Astrocyte (in vitro differentiated cells and primary cell): ENCODE results near the gene ADIPOR1. TPM values are rescaled to one million over a fixed set of nuclear protein-coding genes. Genes with fewer than 3 reads are reported as not detected.

ENCODE experiments used
- DNase-seq: peaks from one replicate; pipeline ENCODE4 v3.0.0-alpha.2; 2010; ENCODE audit warnings: low read depth
- FAIRE-seq: peaks from 2 replicates; lab custom pipeline; 2011; peaks lifted over from hg19 to GRCh38; lab: Jason Lieb, UNC
- H2AFZ ChIP-seq: 2 replicates; pipeline ENCODE4 v1.6.0; 2012; ENCODE audit warnings: low read depth, low read length, inconsistent platforms
- H3K27ac ChIP-seq: 2 replicates; pipeline ENCODE4 v1.5.1; 2011; ENCODE audit warnings: low read depth, low read length, inconsistent platforms
- H3K27me3 ChIP-seq: 2 replicates; pipeline ENCODE4 v1.6.0; 2011; ENCODE audit warnings: low read length, inconsistent platforms; ENCODE audit not compliant: insufficient read depth
- H3K36me3 ChIP-seq: 2 replicates; pipeline ENCODE4 v1.5.1; 2011; ENCODE audit warnings: low read length, inconsistent platforms; ENCODE audit not compliant: insufficient read depth
- H3K4me1 ChIP-seq: 2 replicates; pipeline ENCODE4 v1.5.1; 2011; ENCODE audit warnings: low read length, inconsistent platforms; ENCODE audit not compliant: insufficient read depth
- H3K4me2 ChIP-seq: 2 replicates; pipeline ENCODE4 v1.6.0; 2012; ENCODE audit warnings: low read length, inconsistent platforms
- H3K4me3 ChIP-seq: 2 replicates; pipeline ENCODE4 v1.5.1; 2011; ENCODE audit warnings: low read depth, mild to moderate bottlenecking, low read length, inconsistent platforms; ENCODE audit not compliant: insufficient read depth
- H3K79me2 ChIP-seq: 2 replicates; pipeline ENCODE4 v1.6.0; 2012; ENCODE audit warnings: mild to moderate bottlenecking, low read length, inconsistent platforms; ENCODE audit not compliant: insufficient read depth
- H3K9ac ChIP-seq: 2 replicates; pipeline ENCODE4 v1.6.0; 2012; ENCODE audit warnings: mild to moderate bottlenecking, low read length, inconsistent platforms
- H3K9me3 ChIP-seq: 2 replicates; pipeline ENCODE4 v1.5.1; 2012; ENCODE audit warnings: low read depth, mild to moderate bottlenecking, low read length, inconsistent platforms; ENCODE audit not compliant: insufficient read depth
- H4K20me1 ChIP-seq: 2 replicates; pipeline ENCODE4 v1.6.0; 2012; ENCODE audit warnings: low read length, inconsistent platforms; ENCODE audit not compliant: insufficient read depth
- H3K27ac Mint-ChIP-seq: one replicate; pipeline ENCODE4 v1.8.0; 2021; ENCODE audit warnings: mild to moderate bottlenecking, mixed read lengths; ENCODE audit not compliant: unreplicated experiment
- H3K27me3 Mint-ChIP-seq: one replicate; pipeline ENCODE4 v1.8.0; 2021; ENCODE audit warnings: low read depth, mixed read lengths; ENCODE audit not compliant: unreplicated experiment
- H3K36me3 Mint-ChIP-seq: one replicate; pipeline ENCODE4 v1.8.0; 2021; ENCODE audit warnings: low read depth, mixed read lengths; ENCODE audit not compliant: unreplicated experiment
- H3K4me1 Mint-ChIP-seq: one replicate; pipeline ENCODE4 v1.8.0; 2021; ENCODE audit warnings: low read depth, mixed read lengths; ENCODE audit not compliant: unreplicated experiment
- H3K4me3 Mint-ChIP-seq: one replicate; pipeline ENCODE4 v1.8.0; 2021; ENCODE audit warnings: mild to moderate bottlenecking, moderate library complexity, mixed read lengths; ENCODE audit not compliant: unreplicated experiment
- H3K9me3 Mint-ChIP-seq: one replicate; pipeline ENCODE4 v1.8.0; 2021; ENCODE audit warnings: mild to moderate bottlenecking, mixed read lengths; ENCODE audit not compliant: unreplicated experiment
- EZH2 ChIP-seq: IDR thresholded peaks from 2 replicates; pipeline ENCODE4 v1.6.1; 2012; ENCODE audit warnings: mild to moderate bottlenecking, low read length, inconsistent platforms; ENCODE audit not compliant: insufficient read depth
- total RNA-seq: library from RNA; stranded (reverse); gene quantifications from 2 replicates; pipeline ENCODE4 v1.2.1, GENCODE V29; 2021
- TF ChIP-seq, protein P1 (sequence below): IDR thresholded peaks from 2 replicates; pipeline ENCODE4 v1.5.1; 2011; ENCODE audit warnings: low read depth, mild to moderate bottlenecking, inconsistent platforms, low read length, moderate library complexity; ENCODE audit not compliant: insufficient read depth

ADIPOR1 gene
- total RNA-seq, 1 donor from 2014 or later: 73.0 TPM

DNA sequence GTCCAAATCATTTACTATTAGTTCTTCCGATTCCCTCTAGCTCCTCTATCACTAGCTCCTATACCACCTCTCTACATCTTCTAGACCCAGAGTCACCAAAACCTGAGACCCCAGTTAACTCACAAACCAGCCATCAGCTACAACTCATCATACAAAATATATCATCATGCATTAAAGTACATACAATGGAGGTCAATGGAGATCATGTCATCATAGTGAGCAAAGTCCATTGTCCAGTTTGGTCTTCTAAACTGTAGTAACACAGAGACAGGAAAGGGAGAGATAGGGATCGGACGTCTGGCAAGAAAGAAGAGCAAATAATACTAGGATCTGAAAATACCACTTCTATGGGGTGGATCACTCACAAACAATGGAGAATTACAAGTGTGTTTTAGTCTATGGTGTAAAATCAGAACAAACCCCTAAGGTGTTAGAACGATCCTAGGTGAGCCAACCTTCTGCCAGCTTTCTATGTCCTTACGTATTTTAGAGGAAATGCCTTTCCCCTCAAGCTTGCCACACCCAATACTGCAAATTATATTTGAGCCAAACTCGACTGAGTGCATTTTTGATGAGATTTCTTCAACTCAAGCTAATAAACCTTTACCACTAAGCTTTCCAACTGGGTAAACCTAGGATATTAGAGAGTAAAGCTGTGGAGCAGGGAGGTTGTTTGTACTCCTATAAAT is 3.9 kb downstream of the ADIPOR1 start:
- H3K36me3 Mint-ChIP-seq: no peaks in the 10 kb centered on the region

DNA sequence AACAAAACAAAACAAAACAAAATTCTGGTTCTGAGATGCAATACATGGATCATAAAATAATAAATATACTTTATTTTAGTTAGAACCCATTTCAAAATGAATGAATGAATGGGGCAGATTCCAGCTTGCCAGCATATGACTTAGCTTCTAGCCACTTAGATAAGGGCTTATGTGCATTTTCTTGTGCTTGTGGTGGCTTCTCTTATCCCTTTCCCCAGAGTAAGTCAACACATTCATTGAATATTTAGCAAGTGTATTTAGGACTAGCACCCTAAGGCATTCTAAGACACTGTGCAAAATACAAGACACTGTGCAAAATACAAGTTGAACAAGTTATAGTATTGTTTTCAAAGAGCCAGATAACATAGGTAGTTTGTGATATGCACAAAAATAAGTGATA is 4.7 kb downstream of the ADIPOR1 start:
- Histone ChIP-seq H2AFZ (no peak overlapping the region), H3K9ac (no peak overlapping the region), H3K4me2 (no peak overlapping the region), H3K27me3 (no peaks in the 10 kb centered on the region), H3K36me3 (no peaks in the 10 kb centered on the region), H3K27ac (no peak overlapping the region), H3K79me2 (peaks cover 76% of the 10 kb centered on the region), H3K4me1 (peaks cover 8% of the 10 kb centered on the region), H4K20me1 (peaks cover 70% of the 10 kb centered on the region), H3K9me3 (no peaks in the 10 kb centered on the region), H3K4me3 (no peak overlapping the region)
- Mint-ChIP-seq H3K4me3 (no peak overlapping the region), H3K4me1 (peaks cover 14% of the 10 kb centered on the region), H3K36me3 (no peaks in the 10 kb centered on the region), H3K9me3 (no peaks in the 10 kb centered on the region), H3K27me3 (no peaks in the 10 kb centered on the region), H3K27ac (no peak overlapping the region)
- DNase-seq (no peak), FAIRE-seq (no peak)
- TF ChIP-seq, protein P1, sequence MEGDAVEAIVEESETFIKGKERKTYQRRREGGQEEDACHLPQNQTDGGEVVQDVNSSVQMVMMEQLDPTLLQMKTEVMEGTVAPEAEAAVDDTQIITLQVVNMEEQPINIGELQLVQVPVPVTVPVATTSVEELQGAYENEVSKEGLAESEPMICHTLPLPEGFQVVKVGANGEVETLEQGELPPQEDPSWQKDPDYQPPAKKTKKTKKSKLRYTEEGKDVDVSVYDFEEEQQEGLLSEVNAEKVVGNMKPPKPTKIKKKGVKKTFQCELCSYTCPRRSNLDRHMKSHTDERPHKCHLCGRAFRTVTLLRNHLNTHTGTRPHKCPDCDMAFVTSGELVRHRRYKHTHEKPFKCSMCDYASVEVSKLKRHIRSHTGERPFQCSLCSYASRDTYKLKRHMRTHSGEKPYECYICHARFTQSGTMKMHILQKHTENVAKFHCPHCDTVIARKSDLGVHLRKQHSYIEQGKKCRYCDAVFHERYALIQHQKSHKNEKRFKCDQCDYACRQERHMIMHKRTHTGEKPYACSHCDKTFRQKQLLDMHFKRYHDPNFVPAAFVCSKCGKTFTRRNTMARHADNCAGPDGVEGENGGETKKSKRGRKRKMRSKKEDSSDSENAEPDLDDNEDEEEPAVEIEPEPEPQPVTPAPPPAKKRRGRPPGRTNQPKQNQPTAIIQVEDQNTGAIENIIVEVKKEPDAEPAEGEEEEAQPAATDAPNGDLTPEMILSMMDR: no peak
- no peak for TF ChIP-seq EZH2

More for the DNA sequence above, 3.9 kb downstream of the ADIPOR1 start:
- no peaks in the 10 kb centered on the region for H3K36me3 ChIP-seq
- no peak overlapping the region for H3K27ac ChIP-seq
- Mint-ChIP-seq H3K9me3 (no peaks in the 10 kb centered on the region), H3K27ac (no peak overlapping the region), H3K4me3 (no peak overlapping the region), H3K4me1 (peaks cover 21% of the 10 kb centered on the region), H3K27me3 (no peaks in the 10 kb centered on the region)
- no peak for DNase-seq
- FAIRE-seq: no peak
- no peak overlapping the region for H3K4me3 ChIP-seq
- peaks cover 76% of the 10 kb centered on the region for H3K79me2 ChIP-seq
- no peak overlapping the region for H2AFZ ChIP-seq
- H4K20me1 ChIP-seq: peaks cover 70% of the 10 kb centered on the region
- H3K9me3 ChIP-seq: no peaks in the 10 kb centered on the region
- H3K27me3 ChIP-seq: no peaks in the 10 kb centered on the region
- TF ChIP-seq, protein P1: no peak
- no peak for TF ChIP-seq EZH2
- peaks cover 16% of the 10 kb centered on the region for H3K4me1 ChIP-seq
- no peak overlapping the region for H3K4me2 ChIP-seq
- no peak overlapping the region for H3K9ac ChIP-seq

DNA sequence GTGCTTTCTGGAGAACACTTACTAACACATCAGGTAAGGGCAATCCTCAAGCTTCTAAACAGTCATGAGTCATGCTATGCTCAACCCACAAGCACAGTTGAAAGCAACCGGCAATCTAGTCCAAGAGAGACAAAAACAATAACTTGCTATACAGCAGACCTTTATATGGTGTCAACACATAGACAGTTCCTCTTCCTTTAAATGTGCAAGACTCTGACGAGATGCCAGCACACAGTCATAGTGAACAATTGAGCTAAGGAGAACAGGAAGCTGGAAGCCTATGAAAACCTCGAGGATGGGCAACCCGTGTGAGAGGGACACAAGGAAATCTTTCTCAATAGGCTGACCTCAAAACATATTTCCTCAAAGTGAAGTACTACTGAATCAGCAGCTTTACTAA is 5.3 kb downstream of the ADIPOR1 start:
- Mint-ChIP-seq H3K27ac (no peak overlapping the region), H3K9me3 (no peaks in the 10 kb centered on the region), H3K4me1 (peaks cover 14% of the 10 kb centered on the region), H3K36me3 (no peaks in the 10 kb centered on the region), H3K27me3 (no peaks in the 10 kb centered on the region), H3K4me3 (no peak overlapping the region)
- H3K4me3 ChIP-seq: no peak overlapping the region
- TF ChIP-seq, protein P1: no peak
- no peak for TF ChIP-seq EZH2
- peaks cover 70% of the 10 kb centered on the region for H4K20me1 ChIP-seq
- peaks cover 74% of the 10 kb centered on the region for H3K79me2 ChIP-seq
- H3K4me1 ChIP-seq: peaks cover 7% of the 10 kb centered on the region
- H3K36me3 ChIP-seq: no peaks in the 10 kb centered on the region
- no peaks in the 10 kb centered on the region for H3K9me3 ChIP-seq
- peak overlapping the region; percentile 8 for H3K4me2 ChIP-seq
- H3K27ac ChIP-seq: no peak overlapping the region
- no peak overlapping the region for H2AFZ ChIP-seq
- H3K9ac ChIP-seq: no peak overlapping the region
- H3K27me3 ChIP-seq: no peaks in the 10 kb centered on the region
- FAIRE-seq (no peak), DNase-seq (peak; percentile 41)
